Ovary (tissue), 3 donors: ENCODE measurements around the gene SLC19A2.

Source experiments
- CTCF ChIP-seq, 3 donors: fragments of 450-650 bp in 2 of 3; fragments of 200-600 bp in 1 of 3; IDR thresholded peaks; one replicate each; pipeline versions ENCODE4 v1.5.1 to v1.8.0; 2016 to 2022; ENCODE audit warnings: antibody characterized with exemption in 3 of 3, mild to moderate bottlenecking in 1 of 3
- EP300 ChIP-seq: sonication (generic); formaldehyde crosslinking; IDR thresholded peaks from one replicate; pipeline ENCODE4 v1.6.1; 2017; ENCODE audit warnings: antibody characterized with exemption
- donor health status: DM: no; HTN: no; CAD: no.

- TF ChIP-seq CTCF (IDR thresholded peaks at IDR 0.05): no peak
- TF ChIP-seq EP300: no peak
Observed at GRCh38 chr1:169494343-169494742, 8.6 kb upstream of the SLC19A2 start.
